Liver (tissue), 3 donors: ENCODE results near the gene RAD51B.

Experiments
- ATF3 ChIP-seq: IDR thresholded peaks from 2 replicates; pipeline ENCODE4 v1.6.1; 2016; ENCODE audit warnings: antibody characterized with exemption
- GABPA ChIP-seq, 2 donors: IDR thresholded peaks in 1 of 2; conservative IDR thresholded peaks in 1 of 2; 2 replicates each; pipeline ENCODE4 v1.6.1; 2016; ENCODE audit warnings: antibody characterized with exemption in 2 of 2, mild to moderate bottlenecking in 1 of 2, moderate library complexity in 1 of 2
- NR2F2 ChIP-seq: IDR thresholded peaks from 2 replicates; pipeline ENCODE4 v1.6.1; 2016; ENCODE audit warnings: antibody characterized with exemption
- RAD21 ChIP-seq, 2 donors: IDR thresholded peaks; 2 replicates each; pipeline ENCODE4 v1.6.1; 2016; ENCODE audit warnings: antibody characterized with exemption in 2 of 2, mild to moderate bottlenecking in 2 of 2
- REST ChIP-seq: IDR thresholded peaks from 2 replicates; pipeline ENCODE4 v1.6.1; 2016; ENCODE audit warnings: antibody characterized with exemption, mild to moderate bottlenecking
- TAF1 ChIP-seq: conservative IDR thresholded peaks from 2 replicates; pipeline ENCODE4 v1.6.1; 2016; ENCODE audit warnings: antibody characterized with exemption, mild to moderate bottlenecking
- TF ChIP-seq, protein P1 (sequence below): fragments of 150-350 bp; IDR thresholded peaks from 2 replicates; pipeline ENCODE4 v1.5.1; 2017; ENCODE audit warnings: improper control_type of control experiment, low read depth, low read length; ENCODE audit not compliant: missing input control
- TF ChIP-seq, protein P2 (sequence below): IDR thresholded peaks from 2 replicates; pipeline ENCODE4 v1.6.1; 2016; ENCODE audit warnings: antibody characterized with exemption
- TF ChIP-seq, protein P3 (sequence below): IDR thresholded peaks from 2 replicates; pipeline ENCODE4 v1.6.1; 2016; ENCODE audit warnings: antibody characterized with exemption
- donor health status: healthy.
- donor health status: healthy.

GRCh38 chr14:68331991-68332390 lies 512.4 kb downstream of the RAD51B start:
- TF ChIP-seq, protein P1, sequence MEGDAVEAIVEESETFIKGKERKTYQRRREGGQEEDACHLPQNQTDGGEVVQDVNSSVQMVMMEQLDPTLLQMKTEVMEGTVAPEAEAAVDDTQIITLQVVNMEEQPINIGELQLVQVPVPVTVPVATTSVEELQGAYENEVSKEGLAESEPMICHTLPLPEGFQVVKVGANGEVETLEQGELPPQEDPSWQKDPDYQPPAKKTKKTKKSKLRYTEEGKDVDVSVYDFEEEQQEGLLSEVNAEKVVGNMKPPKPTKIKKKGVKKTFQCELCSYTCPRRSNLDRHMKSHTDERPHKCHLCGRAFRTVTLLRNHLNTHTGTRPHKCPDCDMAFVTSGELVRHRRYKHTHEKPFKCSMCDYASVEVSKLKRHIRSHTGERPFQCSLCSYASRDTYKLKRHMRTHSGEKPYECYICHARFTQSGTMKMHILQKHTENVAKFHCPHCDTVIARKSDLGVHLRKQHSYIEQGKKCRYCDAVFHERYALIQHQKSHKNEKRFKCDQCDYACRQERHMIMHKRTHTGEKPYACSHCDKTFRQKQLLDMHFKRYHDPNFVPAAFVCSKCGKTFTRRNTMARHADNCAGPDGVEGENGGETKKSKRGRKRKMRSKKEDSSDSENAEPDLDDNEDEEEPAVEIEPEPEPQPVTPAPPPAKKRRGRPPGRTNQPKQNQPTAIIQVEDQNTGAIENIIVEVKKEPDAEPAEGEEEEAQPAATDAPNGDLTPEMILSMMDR: no peak
- no peak for TF ChIP-seq ATF3
- TF ChIP-seq, protein P2, sequence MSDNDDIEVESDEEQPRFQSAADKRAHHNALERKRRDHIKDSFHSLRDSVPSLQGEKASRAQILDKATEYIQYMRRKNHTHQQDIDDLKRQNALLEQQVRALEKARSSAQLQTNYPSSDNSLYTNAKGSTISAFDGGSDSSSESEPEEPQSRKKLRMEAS: no peak
- TF ChIP-seq RAD21 (IDR thresholded peaks at IDR 0.05): no peak
- TF ChIP-seq REST: no peak
- TF ChIP-seq, protein P3, sequence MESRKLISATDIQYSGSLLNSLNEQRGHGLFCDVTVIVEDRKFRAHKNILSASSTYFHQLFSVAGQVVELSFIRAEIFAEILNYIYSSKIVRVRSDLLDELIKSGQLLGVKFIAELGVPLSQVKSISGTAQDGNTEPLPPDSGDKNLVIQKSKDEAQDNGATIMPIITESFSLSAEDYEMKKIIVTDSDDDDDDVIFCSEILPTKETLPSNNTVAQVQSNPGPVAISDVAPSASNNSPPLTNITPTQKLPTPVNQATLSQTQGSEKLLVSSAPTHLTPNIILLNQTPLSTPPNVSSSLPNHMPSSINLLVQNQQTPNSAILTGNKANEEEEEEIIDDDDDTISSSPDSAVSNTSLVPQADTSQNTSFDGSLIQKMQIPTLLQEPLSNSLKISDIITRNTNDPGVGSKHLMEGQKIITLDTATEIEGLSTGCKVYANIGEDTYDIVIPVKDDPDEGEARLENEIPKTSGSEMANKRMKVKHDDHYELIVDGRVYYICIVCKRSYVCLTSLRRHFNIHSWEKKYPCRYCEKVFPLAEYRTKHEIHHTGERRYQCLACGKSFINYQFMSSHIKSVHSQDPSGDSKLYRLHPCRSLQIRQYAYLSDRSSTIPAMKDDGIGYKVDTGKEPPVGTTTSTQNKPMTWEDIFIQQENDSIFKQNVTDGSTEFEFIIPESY: no peak
- no peak for TF ChIP-seq NR2F2
- TF ChIP-seq TAF1: no peak
- no peak for TF ChIP-seq GABPA (IDR thresholded peaks at IDR 0.05 in 1 of 2, conservative IDR thresholded peaks at IDR 0.05 in 1 of 2)
